GM21360 (cell line): ENCODE data around the gene DUSP22.
"Not testable (repeated sequence)": the region's sequence is repeated elsewhere in the genome, so short reads cannot be mapped to it uniquely, and the experiment has no call there.

ENCODE experiments used
- ATAC-seq: cut with Tn5 transposase; IDR thresholded peaks from one replicate; pipeline ENCODE4 v1.9.1; 2021; ENCODE audit warnings: mild to moderate bottlenecking, moderate library complexity; ENCODE audit not compliant: unreplicated experiment

DUSP22 gene

GRCh38 chr6:279341-280029 lies 12.8 kb upstream of the DUSP22 start:
- no peak for ATAC-seq

GRCh38 chr6:280775-281468 lies 11.4 kb upstream of the DUSP22 start:
- ATAC-seq, result no peak

- ATAC-seq, result no peak
Observed at GRCh38 chr6:281469-282103, 10.7 kb upstream of the DUSP22 start.

GRCh38 chr6:282177-282866 lies 10.0 kb upstream of the DUSP22 start:
- ATAC-seq, result no peak

- no peak for ATAC-seq
Observed at GRCh38 chr6:282867-283416, 9.3 kb upstream of the DUSP22 start.

GRCh38 chr6:284486-284885 lies 7.8 kb upstream of the DUSP22 start:
- no peak for ATAC-seq

- no peak for ATAC-seq
Observed at GRCh38 chr6:285030-285771, 7.1 kb upstream of the DUSP22 start.

GRCh38 chr6:285902-286301 lies 6.4 kb upstream of the DUSP22 start:
- not testable (repeated sequence) for ATAC-seq

- ATAC-seq, result no peak
Observed at GRCh38 chr6:286681-287488, 5.4 kb upstream of the DUSP22 start.

- no peak for ATAC-seq
Observed at GRCh38 chr6:287489-287860, 4.8 kb upstream of the DUSP22 start.

- ATAC-seq, result no peak
Observed at GRCh38 chr6:288866-289265, 3.4 kb upstream of the DUSP22 start.

- no peak for ATAC-seq
Observed at GRCh38 chr6:290111-290922, 2.0 kb upstream of the DUSP22 start.

GRCh38 chr6:291204-291696 lies 1.0 kb upstream of the DUSP22 start:
- no peak for ATAC-seq

GRCh38 chr6:292506-293192 lies 362 bp downstream of the DUSP22 start:
- ATAC-seq, result peak; percentile 33

GRCh38 chr6:293193-294174 lies 1.2 kb downstream of the DUSP22 start:
- ATAC-seq, result no peak

- ATAC-seq, result no peak
Observed at GRCh38 chr6:294656-295565, 2.6 kb downstream of the DUSP22 start.
